ENCODE results near the gene CMIP.

DNA sequence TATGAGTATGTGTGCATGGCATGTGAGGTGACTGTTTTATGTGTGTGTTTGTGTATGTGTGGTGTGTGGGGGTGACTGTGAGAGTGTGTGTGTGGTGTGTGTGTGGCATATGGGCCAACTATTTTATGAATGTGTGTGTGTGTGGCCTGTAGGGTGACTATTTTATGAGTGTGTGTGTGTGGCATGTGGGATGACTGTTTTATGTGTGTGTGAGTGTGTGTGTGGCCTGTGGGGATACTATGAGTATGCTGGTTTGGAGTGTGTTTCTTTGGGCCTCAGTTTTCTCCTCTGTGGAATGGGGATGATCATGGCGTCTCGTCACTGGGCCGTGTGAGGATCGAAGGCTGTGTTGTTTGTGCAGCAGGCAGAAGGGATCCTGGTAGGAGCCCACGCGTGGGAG is 182.4 kb downstream of the CMIP start:
- TF ChIP-seq, protein P1, sequence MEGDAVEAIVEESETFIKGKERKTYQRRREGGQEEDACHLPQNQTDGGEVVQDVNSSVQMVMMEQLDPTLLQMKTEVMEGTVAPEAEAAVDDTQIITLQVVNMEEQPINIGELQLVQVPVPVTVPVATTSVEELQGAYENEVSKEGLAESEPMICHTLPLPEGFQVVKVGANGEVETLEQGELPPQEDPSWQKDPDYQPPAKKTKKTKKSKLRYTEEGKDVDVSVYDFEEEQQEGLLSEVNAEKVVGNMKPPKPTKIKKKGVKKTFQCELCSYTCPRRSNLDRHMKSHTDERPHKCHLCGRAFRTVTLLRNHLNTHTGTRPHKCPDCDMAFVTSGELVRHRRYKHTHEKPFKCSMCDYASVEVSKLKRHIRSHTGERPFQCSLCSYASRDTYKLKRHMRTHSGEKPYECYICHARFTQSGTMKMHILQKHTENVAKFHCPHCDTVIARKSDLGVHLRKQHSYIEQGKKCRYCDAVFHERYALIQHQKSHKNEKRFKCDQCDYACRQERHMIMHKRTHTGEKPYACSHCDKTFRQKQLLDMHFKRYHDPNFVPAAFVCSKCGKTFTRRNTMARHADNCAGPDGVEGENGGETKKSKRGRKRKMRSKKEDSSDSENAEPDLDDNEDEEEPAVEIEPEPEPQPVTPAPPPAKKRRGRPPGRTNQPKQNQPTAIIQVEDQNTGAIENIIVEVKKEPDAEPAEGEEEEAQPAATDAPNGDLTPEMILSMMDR (IDR thresholded peaks at IDR 0.05) = no peak
- TF ChIP-seq EZH2 (IDR thresholded peaks at IDR 0.05) (no peak), EZH2phosphoT487 (IDR thresholded peaks at IDR 0.05) (no peak)

Data from neural progenitor cell (in vitro differentiated cells).